ENCODE measurements around the gene CLPSL2.

CLPSL2 gene

DNA sequence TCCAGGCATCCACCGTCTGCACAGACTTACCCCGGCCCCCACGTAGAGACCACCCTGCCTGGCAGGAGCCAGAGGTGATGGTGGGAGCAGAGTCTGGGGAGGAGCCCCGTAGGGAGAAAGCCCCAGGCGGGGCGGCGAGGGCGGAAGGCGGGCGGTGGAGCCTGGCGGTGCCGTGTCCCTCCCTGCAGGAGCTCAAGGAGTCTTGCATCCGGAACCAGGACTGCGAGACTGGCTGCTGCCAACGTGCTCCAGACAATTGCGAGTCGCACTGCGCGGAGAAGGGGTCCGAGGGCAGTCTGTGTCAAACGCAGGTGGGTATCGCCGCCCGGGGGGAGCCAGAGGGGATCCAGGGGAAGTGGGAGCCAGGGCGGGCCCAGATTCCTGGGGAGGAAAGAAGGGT lies 10.4 kb downstream of the CLPSL2 start:
- no peak for DNase-seq (ENCODE audit: low read depth in 1 of 2, low spot score in 1 of 2)

DNA sequence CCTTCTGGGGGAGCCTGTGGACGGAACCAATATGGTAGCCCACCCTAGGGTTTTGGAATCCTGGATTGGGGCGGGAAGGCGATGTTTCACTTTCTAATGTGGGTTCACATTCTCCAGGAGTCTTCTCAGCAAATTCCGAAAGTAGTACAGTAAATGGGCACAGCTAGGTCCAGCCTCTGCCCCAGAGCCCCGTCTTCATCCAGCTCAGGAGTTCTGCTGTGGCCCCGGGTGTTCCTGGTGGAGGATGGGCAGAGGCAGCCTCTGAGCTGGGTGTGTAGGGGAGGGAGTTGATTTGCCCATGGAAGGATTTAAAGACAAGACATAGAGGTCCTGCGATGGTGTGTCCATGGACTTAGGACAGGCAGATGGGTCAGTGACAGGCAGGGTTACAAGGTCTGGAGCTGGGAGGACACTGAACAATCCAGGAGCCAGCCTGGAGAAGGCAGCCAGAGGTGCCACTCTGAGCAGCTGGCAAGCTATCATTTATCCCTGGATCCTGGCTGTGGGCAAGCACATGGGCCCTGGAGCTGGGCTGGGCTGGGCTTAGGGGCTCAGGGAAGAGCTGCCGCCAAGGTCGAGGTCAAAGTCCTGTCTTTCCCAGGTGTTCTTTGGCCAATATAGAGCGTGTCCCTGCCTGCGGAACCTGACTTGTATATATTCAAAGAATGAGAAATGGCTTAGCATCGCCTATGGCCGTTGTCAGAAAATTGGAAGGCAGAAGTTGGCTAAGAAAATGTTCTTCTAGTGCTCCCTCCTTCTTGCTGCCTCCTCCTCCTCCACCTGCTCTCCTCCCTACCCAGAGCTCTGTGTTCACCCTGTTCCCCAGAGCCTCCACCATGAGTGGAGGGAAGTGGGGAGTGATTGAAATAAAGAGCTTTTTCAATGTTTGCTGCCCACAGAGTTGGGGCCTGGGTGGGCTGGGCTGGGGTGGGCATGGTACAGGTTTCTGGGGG lies 11.1 kb downstream of the CLPSL2 start:
- DNase-seq (ENCODE audit: low read depth in 1 of 2, low spot score in 1 of 2): no peak

DNA sequence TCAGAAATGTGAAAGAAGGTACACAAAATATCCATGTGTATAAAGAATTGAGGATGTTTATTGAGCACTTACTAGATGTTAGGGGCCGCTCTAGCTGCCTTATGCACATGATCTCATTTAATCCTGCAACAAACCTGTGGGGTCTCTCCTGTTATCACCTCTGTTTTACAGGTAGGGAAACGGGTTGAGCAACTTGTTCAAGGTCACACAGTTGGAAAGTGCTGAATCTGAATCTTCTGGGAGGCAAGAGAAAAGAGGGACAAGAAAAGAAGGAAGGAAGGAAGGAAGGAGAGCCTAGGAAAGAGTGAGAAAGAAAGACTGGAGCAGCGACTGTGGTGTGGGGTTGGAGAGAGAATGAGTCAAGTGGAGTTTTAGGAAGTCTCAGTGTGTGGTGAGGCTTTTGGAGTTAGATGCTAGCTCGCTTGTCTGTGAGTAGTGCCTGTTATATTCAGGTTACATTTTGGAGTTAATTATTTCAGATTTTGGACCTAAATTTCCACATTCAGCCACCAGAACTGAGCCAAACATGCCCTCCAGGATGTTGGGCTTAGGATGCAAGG lies 12.1 kb downstream of the CLPSL2 start:
- no peak for DNase-seq (ENCODE audit: low read depth in 1 of 2, low spot score in 1 of 2)

DNA sequence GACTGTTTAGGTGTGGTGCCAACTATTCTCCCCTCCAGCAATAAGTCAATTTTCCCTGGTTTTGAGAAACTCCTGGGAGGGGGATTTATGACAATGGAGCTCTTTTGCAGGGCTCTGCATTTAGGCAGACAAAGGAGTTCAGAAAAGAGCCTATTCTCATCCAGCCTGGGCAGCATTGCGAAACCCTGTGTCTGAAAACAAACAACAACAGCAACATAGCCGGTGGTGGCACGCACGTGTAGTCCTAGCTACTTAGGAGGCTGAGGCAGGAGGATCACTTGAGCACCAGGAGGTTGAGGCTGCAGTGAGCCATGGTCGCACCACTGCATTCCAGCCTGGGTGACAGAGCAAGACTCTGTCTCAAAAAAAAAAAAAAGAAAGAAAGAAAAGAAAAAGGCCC lies 14.3 kb downstream of the CLPSL2 start:
- DNase-seq (ENCODE audit: low read depth in 1 of 2, low spot score in 1 of 2): no peak

DNA sequence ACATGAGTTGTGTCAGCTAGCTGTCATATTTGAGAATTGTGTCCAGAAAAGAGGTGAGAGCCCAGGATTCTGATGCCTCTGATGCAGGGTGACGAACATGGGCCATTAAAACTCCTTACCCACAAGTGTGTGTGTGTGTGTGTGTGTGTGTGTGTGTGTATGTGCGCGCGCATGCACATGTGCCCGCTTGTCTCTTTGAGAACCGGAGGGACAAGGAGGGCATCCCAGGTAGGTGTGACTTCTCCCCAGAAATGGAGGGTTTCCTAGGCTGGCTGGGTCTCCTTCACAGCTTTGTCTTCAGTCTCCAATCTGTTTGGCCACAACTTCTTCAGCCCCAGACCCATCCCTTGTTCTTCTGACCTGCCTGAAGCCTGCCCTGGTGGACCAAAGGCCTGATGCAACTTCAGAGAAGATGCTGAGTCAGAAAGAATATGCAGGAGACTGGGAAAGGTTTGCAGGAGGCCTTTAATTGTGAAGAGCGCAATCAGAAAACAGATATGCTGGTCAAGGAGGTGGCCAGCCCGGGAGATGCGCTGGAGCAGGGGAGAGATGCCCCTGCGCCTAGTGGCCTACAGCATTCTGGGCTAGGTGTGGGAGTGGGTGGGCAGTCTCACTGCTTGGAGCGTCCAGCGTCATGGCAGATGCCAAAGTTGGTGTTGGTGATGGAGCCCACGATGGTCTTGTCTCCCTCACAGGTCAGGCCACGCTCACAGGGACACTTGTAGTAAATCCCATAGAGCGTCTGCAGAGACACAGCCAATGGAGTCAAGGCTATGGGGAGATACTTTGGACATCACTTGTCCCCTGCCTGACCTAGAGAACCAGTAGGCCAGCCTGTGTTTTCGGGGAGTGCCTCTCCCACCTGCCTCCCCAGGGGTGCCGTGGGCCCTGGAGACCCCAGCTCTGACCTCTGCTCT lies 18.4 kb downstream of the CLPSL2 start:
- no peak for DNase-seq (ENCODE audit: low read depth in 1 of 2, low spot score in 1 of 2)

DNA sequence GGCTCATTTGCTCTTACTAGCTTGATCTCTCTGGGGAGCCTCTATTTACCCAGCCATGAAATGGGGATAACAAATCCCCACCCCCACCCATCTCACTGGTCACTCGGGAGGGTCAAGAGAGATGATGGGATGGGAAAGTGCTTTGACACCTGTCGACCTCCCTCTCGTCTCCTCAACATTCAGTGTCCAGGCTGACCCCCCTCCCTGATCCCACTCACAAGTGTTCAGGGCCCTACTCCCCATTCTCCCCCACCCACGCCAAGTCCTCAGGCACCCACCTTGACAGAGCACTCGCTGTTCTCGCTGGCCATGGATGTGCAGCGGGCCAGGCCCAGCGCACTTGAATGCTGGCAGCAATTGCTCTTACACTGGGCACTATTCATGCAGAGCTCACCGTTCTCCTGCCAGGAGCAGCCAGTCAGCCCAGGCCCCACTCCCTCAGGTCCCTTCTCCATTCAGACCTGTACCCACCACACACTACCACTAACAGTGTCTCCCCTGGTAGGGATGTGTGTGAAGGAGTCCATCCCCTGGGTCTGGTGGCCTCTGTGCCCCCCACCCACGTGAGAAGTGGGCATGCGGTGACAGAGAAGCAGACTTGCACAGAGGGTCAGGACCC lies 19.2 kb downstream of the CLPSL2 start:
- DNase-seq (ENCODE audit: low read depth in 1 of 2, low spot score in 1 of 2): no peak

DNA sequence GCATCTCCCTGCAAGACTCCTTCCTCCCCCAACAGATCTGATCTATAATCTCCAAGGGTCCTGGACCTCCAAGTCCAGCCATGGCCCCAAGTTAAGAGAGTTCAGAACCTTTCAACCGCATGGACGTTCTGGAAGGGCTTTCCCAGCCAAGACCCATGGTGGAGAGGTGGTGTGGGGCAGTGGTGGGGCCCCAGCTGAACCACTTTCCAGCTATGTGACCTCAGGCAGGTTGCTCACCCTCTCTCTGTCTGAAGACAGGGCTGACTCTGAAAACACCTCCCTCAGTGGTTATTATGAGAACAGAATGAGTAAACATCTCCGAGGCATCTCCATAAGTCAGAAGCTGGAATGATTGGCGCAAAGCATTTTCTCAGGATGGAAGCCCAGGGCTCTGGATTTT lies 19.8 kb downstream of the CLPSL2 start:
- DNase-seq (ENCODE audit: low read depth in 1 of 2, low spot score in 1 of 2): no peak

DNA sequence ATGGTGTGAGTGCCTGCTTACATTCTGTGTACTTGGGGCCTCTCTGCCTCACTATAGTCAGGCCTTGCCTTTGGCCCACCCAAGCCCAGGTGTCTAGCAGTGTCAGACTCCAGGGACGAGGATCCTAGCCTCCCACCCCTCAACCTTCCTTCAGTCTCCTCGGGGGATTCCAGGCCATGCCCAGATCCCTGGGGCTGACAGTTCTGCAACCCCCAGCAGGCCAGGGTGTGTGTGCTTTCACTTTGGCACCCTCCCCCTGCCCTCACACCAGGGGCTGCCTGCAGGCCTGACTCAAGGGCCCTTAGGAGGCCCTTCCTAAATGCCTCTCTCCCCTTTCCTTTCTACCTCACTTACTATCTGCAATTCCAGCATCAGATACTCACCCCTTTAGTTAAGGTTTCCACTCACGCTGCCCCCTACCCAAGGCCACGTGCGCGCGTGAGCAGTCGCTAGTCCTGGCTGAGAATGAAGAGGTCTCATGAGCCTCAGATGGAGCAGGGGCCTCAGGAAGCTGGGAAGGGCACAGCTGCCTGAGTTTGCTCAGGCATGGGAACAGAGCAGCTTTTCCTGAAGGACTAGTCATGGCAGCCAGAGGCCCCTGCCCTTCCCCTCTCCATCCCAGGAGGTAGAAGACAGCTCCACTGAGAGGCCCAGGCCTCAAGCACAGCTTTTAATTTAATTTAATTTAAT lies 21.6 kb downstream of the CLPSL2 start:
- no peak for DNase-seq (ENCODE audit: low read depth in 1 of 2, low spot score in 1 of 2)

DNA sequence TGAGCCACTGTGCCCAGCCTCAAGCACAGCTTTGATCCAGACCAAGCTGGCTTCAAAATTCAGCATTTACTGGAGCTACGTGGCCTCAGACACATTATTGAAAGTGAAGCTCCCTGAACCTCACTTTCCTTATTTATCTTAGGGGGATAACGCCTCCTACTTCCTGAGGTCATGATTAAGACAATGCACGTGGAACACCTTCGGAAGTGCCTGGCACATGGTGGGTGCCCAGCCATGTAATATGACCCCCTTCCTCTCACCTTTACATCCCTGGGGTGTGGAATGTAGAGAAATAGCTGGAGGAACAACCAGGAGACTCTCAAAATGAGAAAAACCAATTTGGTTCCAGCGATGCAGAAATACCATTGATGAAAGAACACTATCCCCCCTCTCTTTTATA lies 22.3 kb downstream of the CLPSL2 start:
- no peak for DNase-seq (ENCODE audit: low read depth in 1 of 2, low spot score in 1 of 2)

DNA sequence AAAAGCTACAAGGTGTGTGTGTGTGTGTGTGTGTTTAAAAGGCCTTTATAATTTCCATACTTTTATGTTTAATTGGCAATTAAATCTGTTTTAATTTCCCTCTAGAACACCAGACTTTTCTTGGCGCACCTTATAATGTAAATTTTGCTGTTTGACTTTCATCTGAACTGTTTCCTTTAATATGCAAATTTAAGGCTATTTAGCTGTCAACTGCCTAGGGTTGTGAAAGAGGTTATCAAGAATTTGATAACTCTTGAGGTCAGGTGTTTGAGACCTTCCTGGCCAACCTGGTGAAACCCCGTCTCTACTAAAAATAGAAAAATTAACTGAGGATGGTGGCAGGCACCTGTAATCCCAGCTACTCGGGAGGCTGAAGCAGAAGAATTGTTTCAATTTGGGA lies 24.8 kb downstream of the CLPSL2 start:
- no peak for DNase-seq (ENCODE audit: low read depth in 1 of 2, low spot score in 1 of 2)

DNA sequence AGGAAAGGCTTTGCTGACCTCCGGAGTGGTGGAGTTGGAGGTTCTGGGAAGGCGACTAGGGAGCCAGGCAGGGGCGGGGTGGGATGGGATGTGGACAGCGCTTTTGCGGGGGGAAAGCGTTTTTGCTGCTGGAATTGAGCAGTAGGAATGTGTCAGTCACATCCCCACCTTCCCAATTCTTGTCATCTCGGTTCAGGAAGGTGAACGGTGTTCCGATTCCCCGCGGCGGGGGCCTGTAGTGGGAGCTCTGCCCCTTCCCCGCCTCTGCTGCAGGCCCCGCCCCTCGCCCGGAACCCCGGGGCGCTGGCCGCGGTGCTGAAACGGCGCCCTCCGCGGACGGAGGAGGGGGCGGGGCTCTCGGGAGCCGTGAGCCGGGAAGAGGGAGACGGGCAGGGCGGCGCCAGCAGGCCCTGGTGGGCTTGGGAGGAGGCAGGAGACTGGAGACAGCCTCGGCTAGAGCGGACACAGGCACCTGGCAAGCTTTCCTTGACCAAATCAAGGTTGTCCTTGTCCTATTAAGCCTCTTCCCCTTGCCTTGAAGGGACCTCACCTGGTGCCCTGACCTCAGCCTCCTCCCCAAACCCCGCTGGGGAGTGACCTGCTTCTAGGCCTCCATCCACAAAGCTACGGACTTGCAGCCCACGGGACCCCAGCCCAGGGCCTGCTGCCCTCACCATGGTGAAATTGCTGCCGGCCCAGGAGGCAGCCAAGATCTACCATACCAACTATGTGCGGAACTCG lies 28.8 kb downstream of the CLPSL2 start, which contains the start of gene LHFPL5:
Gene LHFPL5 (plus strand): TSS at position 357 of the 741 bp plus-strand sequence. CDS start 319 bp downstream, at position 676.
- DNase-seq (ENCODE audit: low read depth in 1 of 2, low spot score in 1 of 2): peak; percentile 4 to 11

DNA sequence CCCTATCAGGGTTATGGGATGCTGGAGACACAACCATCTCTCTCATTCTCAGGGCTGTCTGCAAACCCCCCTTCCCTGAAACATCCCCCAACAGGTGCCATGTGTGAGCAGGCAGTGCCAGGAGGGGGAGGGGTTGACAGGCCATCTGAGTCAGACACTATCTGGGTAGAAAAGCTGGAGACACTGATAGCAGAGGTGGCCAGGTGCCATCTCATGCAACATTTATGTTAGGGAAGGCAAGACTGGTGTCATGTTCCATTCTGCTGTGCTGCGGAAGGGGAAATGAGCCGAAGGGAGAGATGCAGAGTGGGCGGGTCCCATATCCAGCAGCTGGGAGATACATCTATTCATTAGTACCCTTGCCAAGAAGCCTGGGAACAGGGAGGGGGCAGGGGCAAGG lies 32.3 kb downstream of the CLPSL2 start:
- DNase-seq (ENCODE audit: low read depth in 1 of 2, low spot score in 1 of 2): no peak

DNA sequence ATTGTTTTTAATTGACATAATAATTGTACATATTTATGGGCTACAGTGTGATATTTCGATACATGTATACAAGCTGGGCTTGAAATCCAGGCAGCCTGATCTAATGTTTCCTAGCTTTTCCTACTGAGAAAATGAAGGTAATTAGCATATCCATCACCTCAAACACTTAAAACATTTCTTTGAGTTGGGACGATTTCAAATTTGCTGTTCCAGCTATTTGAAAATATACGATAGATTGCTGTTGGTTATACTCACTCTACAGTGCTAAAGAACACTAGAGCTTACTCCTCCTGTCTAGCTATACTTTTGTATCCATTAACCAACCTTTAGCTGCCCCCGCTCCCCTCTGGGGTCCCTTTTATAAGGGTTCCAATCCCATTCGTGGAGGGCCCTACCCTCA lies 33.4 kb downstream of the CLPSL2 start:
- DNase-seq (ENCODE audit: low read depth in 1 of 2, low spot score in 1 of 2): no peak

DNA sequence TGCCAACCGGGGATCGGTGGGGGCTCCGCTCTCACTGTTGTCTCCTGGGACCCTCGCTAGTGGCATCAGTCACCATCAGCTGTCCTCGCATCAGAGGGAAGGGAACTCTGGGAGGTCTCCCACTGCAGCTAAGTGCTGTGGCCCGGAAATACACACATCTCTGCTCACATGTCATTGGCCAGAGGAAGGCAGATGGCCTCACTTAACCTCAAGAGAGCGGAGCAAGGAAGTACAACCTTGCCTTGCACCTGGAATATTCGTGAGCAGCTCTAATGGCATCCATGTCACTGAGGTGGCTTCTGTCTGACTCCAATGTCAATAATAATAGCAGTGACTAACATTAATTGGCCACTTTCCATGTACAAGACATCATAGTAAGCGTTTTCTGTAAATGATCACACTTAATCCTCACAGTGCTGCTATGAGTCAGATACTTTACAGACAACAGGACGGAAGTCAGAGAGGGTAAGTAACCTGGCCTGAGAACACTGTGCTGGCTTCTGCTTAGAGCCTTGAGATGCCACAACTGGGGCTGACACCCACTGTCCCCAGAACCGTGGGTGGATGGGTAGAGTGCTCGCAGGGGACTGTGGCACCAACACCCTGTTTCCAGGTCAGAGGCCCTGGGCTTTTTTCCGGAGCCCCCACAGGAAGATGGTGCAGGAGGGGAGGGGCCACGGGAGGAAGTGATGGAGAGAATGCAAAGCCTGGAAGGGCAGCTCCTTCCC lies 34.7 kb downstream of the CLPSL2 start:
- no peak for DNase-seq (ENCODE audit: low read depth in 1 of 2, low spot score in 1 of 2)

DNA sequence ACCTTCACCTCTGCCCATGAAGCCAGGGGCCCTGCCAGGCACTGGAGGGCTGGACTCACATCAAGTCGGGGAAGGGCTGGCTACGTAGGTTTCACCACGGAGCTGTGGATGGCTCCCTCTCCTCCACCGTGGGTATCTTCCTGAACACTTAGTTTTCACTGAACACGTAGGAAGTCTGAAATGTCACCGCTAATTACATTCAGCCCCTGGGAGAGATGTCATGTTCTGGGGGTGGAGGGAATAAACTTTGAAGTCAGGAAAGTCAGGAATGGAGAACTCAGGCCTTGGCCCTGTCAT lies 35.2 kb downstream of the CLPSL2 start:
- DNase-seq (ENCODE audit: low read depth in 1 of 2, low spot score in 1 of 2): no peak

DNA sequence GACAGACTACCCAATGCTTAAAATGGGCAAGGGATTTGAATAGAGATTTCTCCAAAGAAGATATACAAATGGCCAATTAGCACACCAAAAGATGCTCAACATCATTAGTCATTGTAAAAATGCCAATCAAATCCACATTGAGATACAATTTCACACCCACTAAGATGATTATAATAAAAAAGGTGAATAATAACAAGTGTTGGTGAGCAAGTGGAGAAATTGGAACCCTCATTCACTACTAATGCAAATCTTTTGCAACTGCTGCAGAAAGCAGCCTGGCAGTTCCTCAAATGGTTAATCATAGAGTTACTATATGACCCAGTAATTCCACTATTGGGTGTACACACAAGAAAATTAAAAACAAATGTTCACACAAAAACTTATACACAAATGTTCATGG lies 41.1 kb downstream of the CLPSL2 start:
- no peak for DNase-seq (ENCODE audit: low read depth in 1 of 2, low spot score in 1 of 2)

DNA sequence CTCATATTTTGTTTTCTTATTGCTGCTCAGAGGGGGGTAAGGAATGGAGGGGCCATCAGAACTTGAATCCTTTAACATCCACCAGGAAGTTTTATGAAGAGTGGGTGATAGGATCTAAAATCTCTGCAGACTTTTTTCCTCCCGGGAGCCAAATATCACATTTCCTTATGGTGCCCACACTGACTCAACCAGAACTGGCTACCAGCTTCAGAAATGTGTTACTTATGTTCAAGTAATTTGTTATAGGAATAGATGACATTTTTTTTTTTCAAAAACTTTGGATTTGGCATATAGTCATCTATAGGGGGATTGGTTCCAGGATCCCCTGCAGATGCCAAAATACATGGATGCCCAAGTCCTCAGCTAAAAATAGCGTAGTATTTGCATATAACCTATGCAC lies 47.2 kb downstream of the CLPSL2 start:
- no peak for DNase-seq (ENCODE audit: low read depth in 1 of 2, low spot score in 1 of 2)

DNA sequence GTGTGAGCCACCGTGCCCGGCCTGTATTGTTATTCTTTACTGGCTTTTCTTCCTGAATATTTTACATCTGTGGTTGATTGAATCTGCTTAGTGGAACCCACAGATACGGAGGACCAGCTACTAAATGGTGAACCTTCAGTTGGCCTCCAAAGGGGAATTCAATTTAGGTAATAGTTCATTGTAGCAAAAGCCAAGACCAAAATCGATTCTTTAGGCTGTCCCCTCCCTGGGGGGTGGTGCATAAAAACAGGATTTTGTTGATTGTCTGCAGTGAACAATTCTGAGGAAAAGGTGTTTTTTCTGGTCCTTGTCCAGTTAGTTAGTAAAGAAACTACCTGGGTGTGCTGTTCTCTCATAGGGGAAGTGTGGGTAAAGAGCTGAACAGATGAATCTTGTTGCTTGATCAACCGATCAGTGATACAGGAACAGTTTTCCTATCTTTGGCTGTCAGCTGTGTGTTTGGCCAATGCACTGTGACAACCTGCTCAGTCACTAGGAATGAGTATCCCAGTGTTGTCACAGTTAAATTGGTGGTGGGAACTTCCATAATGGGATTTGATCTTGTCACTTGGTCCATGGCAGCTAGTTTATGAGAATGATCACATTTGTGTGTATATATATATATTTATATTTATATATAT lies 48.3 kb downstream of the CLPSL2 start:
- DNase-seq (ENCODE audit: low read depth in 1 of 2, low spot score in 1 of 2): no peak

Measured in activated CD4-positive, alpha-beta T cell treated with anti-CD3 and anti-CD28 coated beads, Interleukin-2, amount 50 U/mL, for 24 hours (primary cell).